H9 (cell line): ENCODE measurements around the gene ADPRH. TPM values are rescaled to one million over a fixed set of nuclear protein-coding genes. Genes with fewer than 3 reads are reported as not detected.

Source experiments
- DNase-seq: peaks from one replicate; pipeline ENCODE4 v3.0.0-alpha.2; 2017
- H2AFZ ChIP-seq: one replicate; pipeline ENCODE4 v1.6.1; 2013; ENCODE audit warnings: mild to moderate bottlenecking, low read length, control low read depth, moderate library complexity
- H2AK5ac ChIP-seq: 2 replicates; pipeline ENCODE4 v1.6.1; 2013; ENCODE audit warnings: low read length, control low read depth, mixed read lengths; ENCODE audit not compliant: insufficient read length
- H2BK120ac ChIP-seq: one replicate; pipeline ENCODE4 v1.6.1; 2013; ENCODE audit warnings: low read depth, mild to moderate bottlenecking, low read length, control low read depth, inconsistent platforms; ENCODE audit not compliant: poor library complexity, severe bottlenecking
- H2BK12ac ChIP-seq: 2 replicates; pipeline ENCODE4 v1.6.1; 2013; ENCODE audit warnings: low read length, control low read depth, mixed read lengths, low read depth; ENCODE audit not compliant: insufficient read length
- H2BK15ac ChIP-seq: 2 replicates; pipeline ENCODE4 v1.6.1; 2013; ENCODE audit warnings: low read depth, low read length, control low read depth
- H2BK20ac ChIP-seq: one replicate; pipeline ENCODE4 v1.6.1; 2013; ENCODE audit warnings: low read depth, mild to moderate bottlenecking, low read length, control low read depth, inconsistent platforms; ENCODE audit not compliant: poor library complexity, severe bottlenecking
- H2BK5ac ChIP-seq: 2 replicates; pipeline ENCODE4 v1.6.1; 2013; ENCODE audit warnings: low read length, control low read depth, mixed read lengths; ENCODE audit not compliant: insufficient read length
- H3K14ac ChIP-seq: 2 replicates; pipeline ENCODE4 v1.6.1; 2013; ENCODE audit warnings: low read length, control low read depth; ENCODE audit not compliant: insufficient read depth
- H3K18ac ChIP-seq: 2 replicates; pipeline ENCODE4 v1.6.1; 2013; ENCODE audit warnings: low read depth, mild to moderate bottlenecking, mixed read lengths, low read length, control low read depth; ENCODE audit not compliant: insufficient read length
- H3K23ac ChIP-seq: 2 replicates; pipeline ENCODE4 v1.6.1; 2013; ENCODE audit warnings: low read length, control low read depth, mixed read lengths, low read depth; ENCODE audit not compliant: insufficient read length
- H3K23me2 ChIP-seq: 2 replicates; pipeline ENCODE4 v1.6.1; 2013; ENCODE audit warnings: low read depth, mild to moderate bottlenecking, mixed read lengths, low read length, control low read depth; ENCODE audit not compliant: insufficient read length, poor library complexity, severe bottlenecking
- H3K27ac ChIP-seq: 2 replicates; pipeline ENCODE4 v1.5.1; 2013; ENCODE audit warnings: low read length, control low read depth, mixed read lengths, low read depth; ENCODE audit not compliant: insufficient read length
- H3K27me3 ChIP-seq: 2 replicates; pipeline ENCODE4 v1.6.1; 2013; ENCODE audit warnings: low read length, control low read depth, inconsistent platforms; ENCODE audit not compliant: insufficient read depth
- H3K4ac ChIP-seq: 2 replicates; pipeline ENCODE4 v1.6.1; 2013; ENCODE audit warnings: low read depth, mild to moderate bottlenecking, control low read depth, inconsistent platforms, low read length, moderate library complexity
- H3K4me1 ChIP-seq: 2 replicates; pipeline ENCODE4 v1.6.1; 2013; ENCODE audit warnings: low read length, control low read depth, inconsistent platforms; ENCODE audit not compliant: insufficient read depth
- H3K4me2 ChIP-seq: 2 replicates; pipeline ENCODE4 v1.6.1; 2013; ENCODE audit warnings: low read length, control low read depth, mixed read lengths; ENCODE audit not compliant: insufficient read length, insufficient read depth
- H3K56ac ChIP-seq: 2 replicates; pipeline ENCODE4 v1.6.1; 2013; ENCODE audit warnings: low read depth, mild to moderate bottlenecking, mixed read lengths, low read length, control low read depth; ENCODE audit not compliant: insufficient read length
- H3K79me1 ChIP-seq: 2 replicates; pipeline ENCODE4 v1.6.1; 2013; ENCODE audit warnings: low read depth, mild to moderate bottlenecking, moderate library complexity, low read length, control low read depth, inconsistent platforms; ENCODE audit not compliant: insufficient read depth, poor library complexity, severe bottlenecking
- H3K79me2 ChIP-seq: 2 replicates; pipeline ENCODE4 v1.6.1; 2013; ENCODE audit warnings: low read length, control low read depth, inconsistent platforms; ENCODE audit not compliant: insufficient read depth
- H3K9ac ChIP-seq: 2 replicates; pipeline ENCODE4 v1.6.1; 2013; ENCODE audit warnings: low read length, control low read depth, mixed read lengths; ENCODE audit not compliant: insufficient read length; ENCODE audit errors: extremely low read depth
- H3K9me3 ChIP-seq: one replicate; pipeline ENCODE4 v1.6.1; 2013; ENCODE audit warnings: low read depth, low read length, inconsistent platforms; ENCODE audit not compliant: control insufficient read depth
- H3T11ph ChIP-seq: one replicate; pipeline ENCODE4 v1.6.1; 2013; ENCODE audit warnings: mild to moderate bottlenecking, low read length, control low read depth, inconsistent platforms
- H4K20me1 ChIP-seq: one replicate; pipeline ENCODE4 v1.6.1; 2013; ENCODE audit not compliant: control insufficient read depth, insufficient read length, insufficient read depth
- H4K5ac ChIP-seq: 2 replicates; pipeline ENCODE4 v1.6.1; 2013; ENCODE audit warnings: low read depth, mild to moderate bottlenecking, mixed read lengths, low read length, control low read depth; ENCODE audit not compliant: insufficient read length
- H4K8ac ChIP-seq: replicated peaks from 2 replicates; pipeline ENCODE4 v1.6.1; 2013; ENCODE audit warnings: low read length, control low read depth, mixed read lengths, low read depth; ENCODE audit not compliant: insufficient read length
- H4K91ac ChIP-seq: 2 replicates; pipeline ENCODE4 v1.6.1; 2013; ENCODE audit warnings: low read depth, mild to moderate bottlenecking, moderate library complexity, mixed read lengths, low read length, control low read depth; ENCODE audit not compliant: insufficient read length
- H3K27ac Mint-ChIP-seq, 3 experiments: 2 replicates in 2 of 3; 3 replicates in 1 of 3; pipeline ENCODE4 v1.8.0; 2020 to 2021; ENCODE audit warnings: mixed read lengths in 3 of 3, mild to moderate bottlenecking in 1 of 3, moderate library complexity in 1 of 3
- H3K27me3 Mint-ChIP-seq: 2 replicates; pipeline ENCODE4 v1.8.0; 2021; ENCODE audit warnings: low read depth, mild to moderate bottlenecking, moderate library complexity, mixed read lengths
- H3K36me3 Mint-ChIP-seq, 3 experiments: 2 replicates in 2 of 3; 3 replicates in 1 of 3; pipeline ENCODE4 v1.8.0; 2020 to 2021; ENCODE audit warnings: low read depth in 3 of 3, mixed read lengths in 3 of 3; ENCODE audit not compliant: insufficient read depth in 1 of 3
- H3K4me1 Mint-ChIP-seq, 2 experiments: 2 replicates each; pipeline ENCODE4 v1.8.0; 2020; ENCODE audit warnings: mixed read lengths in 2 of 2
- H3K4me3 Mint-ChIP-seq, 2 experiments: 2 replicates in 1 of 2; 3 replicates in 1 of 2; pipeline ENCODE4 v1.8.0; 2020 to 2021; ENCODE audit warnings: mild to moderate bottlenecking in 2 of 2, mixed read lengths in 2 of 2, moderate library complexity in 1 of 2
- H3K9me3 Mint-ChIP-seq, 2 experiments: 2 replicates in 1 of 2; 3 replicates in 1 of 2; pipeline ENCODE4 v1.8.0; 2020; ENCODE audit warnings: mild to moderate bottlenecking in 2 of 2, mixed read lengths in 2 of 2, moderate library complexity in 1 of 2
- WGBS: extraction: QIAGEN DNeasy Blood & Tissue Kit; methylation state at CpG from one replicate; pipeline ENCODE4 v1.1.7; 2013; ENCODE audit warnings: missing lambda C conversion rate, low lambda C conversion rate, mixed read lengths; ENCODE audit not compliant: insufficient read length; ENCODE audit errors: extremely low coverage; 5-methylcytosine and 5-hydroxymethylcytosine counted together
- total RNA-seq: library from RNA; stranded (reverse); gene quantifications from 2 replicates; pipeline ENCODE4 v1.2.1, GENCODE V29; 2021
- TF ChIP-seq, protein P1 (sequence below): fragments of 200-600 bp; sonication (generic); conservative IDR thresholded peaks from 3 replicates; pipeline ENCODE4 v1.8.0; 2021; ENCODE audit warnings: antibody characterized with exemption, mild to moderate bottlenecking

Gene ADPRH
- total RNA-seq, 1 experiment from 2014 or later, result 3.1 TPM

DNA sequence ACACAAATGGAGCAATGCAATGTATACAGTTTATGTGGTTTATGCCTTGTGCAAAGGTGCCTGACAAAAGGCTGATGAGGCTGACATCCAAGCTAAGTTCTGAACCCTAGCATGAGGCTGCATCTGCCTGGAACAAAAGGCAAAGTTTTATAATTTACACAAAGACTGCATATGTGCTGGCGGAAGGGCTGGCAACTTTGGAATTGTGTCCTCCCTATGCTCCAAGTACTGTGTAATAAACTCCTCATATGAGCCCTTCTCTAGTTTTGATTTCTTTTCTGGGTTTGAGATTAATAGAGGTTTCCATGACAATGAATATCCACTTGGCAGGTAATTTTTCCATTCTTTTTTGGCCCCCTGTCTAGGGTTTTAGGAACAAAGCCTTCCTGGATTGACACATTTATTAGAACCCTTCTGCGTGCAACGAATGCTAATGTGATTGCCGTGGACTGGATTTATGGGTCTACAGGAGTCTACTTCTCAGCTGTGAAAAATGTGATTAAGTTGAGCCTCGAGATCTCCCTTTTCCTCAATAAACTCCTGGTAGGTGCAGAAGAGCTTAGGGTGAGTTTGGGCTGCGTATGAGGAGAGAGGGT lies 29.2 kb downstream of the ADPRH start:
- no peaks in the 10 kb centered on the region for H3K79me1 ChIP-seq
- no peak overlapping the region for H3K23ac ChIP-seq
- H3K9me3 ChIP-seq, result no peaks in the 10 kb centered on the region
- no peak overlapping the region for H3K27ac Mint-ChIP-seq
- H3K27me3 Mint-ChIP-seq, result no peaks in the 10 kb centered on the region
- H3K4ac ChIP-seq, result no peak overlapping the region
- peaks cover 2% of the 10 kb centered on the region; the same call in 1 of the 2 replicates for H3K27me3 ChIP-seq
- no peak overlapping the region for H3K4me3 Mint-ChIP-seq
- H3K4me1 Mint-ChIP-seq, result peaks cover 0 to 3% of the 10 kb centered on the region in 2 experiments; a peak in 2 of 4 replicates
- H3K79me2 ChIP-seq, result no peaks in the 10 kb centered on the region
- no peak overlapping the region for H3K4me2 ChIP-seq
- H3K27ac ChIP-seq, result no peak overlapping the region
- H3K36me3 Mint-ChIP-seq, result no peaks in the 10 kb centered on the region
- H2BK15ac ChIP-seq, result no peak overlapping the region
- no peaks in the 10 kb centered on the region for H3K9me3 Mint-ChIP-seq
- H3T11ph ChIP-seq, result no peak overlapping the region
- no peaks in the 10 kb centered on the region for H4K20me1 ChIP-seq
- no peak overlapping the region for H4K5ac ChIP-seq
- H2AFZ ChIP-seq, result no peak overlapping the region
- no peak overlapping the region for H4K91ac ChIP-seq
- H2BK5ac ChIP-seq, result no peak overlapping the region
- no peaks in the 10 kb centered on the region for H3K23me2 ChIP-seq
- no peak overlapping the region for H2AK5ac ChIP-seq
- TF ChIP-seq, protein P1, sequence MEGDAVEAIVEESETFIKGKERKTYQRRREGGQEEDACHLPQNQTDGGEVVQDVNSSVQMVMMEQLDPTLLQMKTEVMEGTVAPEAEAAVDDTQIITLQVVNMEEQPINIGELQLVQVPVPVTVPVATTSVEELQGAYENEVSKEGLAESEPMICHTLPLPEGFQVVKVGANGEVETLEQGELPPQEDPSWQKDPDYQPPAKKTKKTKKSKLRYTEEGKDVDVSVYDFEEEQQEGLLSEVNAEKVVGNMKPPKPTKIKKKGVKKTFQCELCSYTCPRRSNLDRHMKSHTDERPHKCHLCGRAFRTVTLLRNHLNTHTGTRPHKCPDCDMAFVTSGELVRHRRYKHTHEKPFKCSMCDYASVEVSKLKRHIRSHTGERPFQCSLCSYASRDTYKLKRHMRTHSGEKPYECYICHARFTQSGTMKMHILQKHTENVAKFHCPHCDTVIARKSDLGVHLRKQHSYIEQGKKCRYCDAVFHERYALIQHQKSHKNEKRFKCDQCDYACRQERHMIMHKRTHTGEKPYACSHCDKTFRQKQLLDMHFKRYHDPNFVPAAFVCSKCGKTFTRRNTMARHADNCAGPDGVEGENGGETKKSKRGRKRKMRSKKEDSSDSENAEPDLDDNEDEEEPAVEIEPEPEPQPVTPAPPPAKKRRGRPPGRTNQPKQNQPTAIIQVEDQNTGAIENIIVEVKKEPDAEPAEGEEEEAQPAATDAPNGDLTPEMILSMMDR, result no peak
- no peaks in the 10 kb centered on the region for H3K4me1 ChIP-seq
- H3K9ac ChIP-seq, result no peak overlapping the region
- H3K18ac ChIP-seq, result no peak overlapping the region
- no peak overlapping the region for H2BK12ac ChIP-seq
- no CpG with 5 or more reads among the region's 6 CpGs for WGBS
- no peak for DNase-seq
- no peak overlapping the region for H3K56ac ChIP-seq
- no peak overlapping the region for H2BK120ac ChIP-seq
- no peak overlapping the region for H3K14ac ChIP-seq
- H4K8ac ChIP-seq, result no peak overlapping the region
- no peak overlapping the region for H2BK20ac ChIP-seq
